HepG2 (cell line): ENCODE data around the gene ZFP90. TPM values are rescaled to one million over a fixed set of nuclear protein-coding genes. Genes with fewer than 3 reads are reported as not detected.

Experiments
- ATAD3A ChIP-seq: sonication (generic); formaldehyde crosslinking; IDR thresholded peaks from 2 replicates; pipeline ENCODE4 v1.4.0; 2020; ENCODE audit warnings: missing genetic modification reagents
- CC2D1A ChIP-seq: sonication (generic); formaldehyde crosslinking; IDR thresholded peaks from 2 replicates; pipeline ENCODE4 v1.8.1; 2023; ENCODE audit warnings: mild to moderate bottlenecking, missing genetic modification reagents
- CENPX ChIP-seq: sonication (generic); formaldehyde crosslinking; IDR thresholded peaks from 2 replicates; pipeline ENCODE4 v1.9.0; 2021; ENCODE audit warnings: mild to moderate bottlenecking, missing genetic modification reagents, moderate library complexity
- GMEB1 ChIP-seq: sonication (generic); formaldehyde crosslinking; IDR thresholded peaks from 2 replicates; pipeline ENCODE4 v1.5.1; 2020; ENCODE audit warnings: missing genetic modification reagents, mild to moderate bottlenecking, borderline replicate concordance
- GZF1 ChIP-seq: sonication (generic); formaldehyde crosslinking; IDR thresholded peaks from 2 replicates; pipeline ENCODE4 v1.5.1; 2020; ENCODE audit warnings: mild to moderate bottlenecking, missing genetic modification reagents
- HMG20A ChIP-seq: IDR thresholded peaks from 2 replicates; pipeline ENCODE4 v1.6.1; 2016; ENCODE audit warnings: borderline replicate concordance
- HNF1A ChIP-seq, 2 experiments: sonication (generic) in 1 of 2; formaldehyde crosslinking in 1 of 2; IDR thresholded peaks; 2 replicates each; pipeline versions ENCODE4 v1.4.0 to v1.6.1; 2016 to 2020; ENCODE audit warnings: borderline replicate concordance in 1 of 2, low read depth in 1 of 2, mild to moderate bottlenecking in 1 of 2, missing genetic modification reagents in 1 of 2
- HNRNPLL ChIP-seq: fragments of 200-400 bp; formaldehyde crosslinking; IDR thresholded peaks from 2 replicates; pipeline ENCODE4 v1.6.1; 2017; ENCODE audit warnings: mild to moderate bottlenecking, low read depth, low read length; ENCODE audit not compliant: poor library complexity, severe bottlenecking
- MED1 ChIP-seq: sonication (generic); formaldehyde crosslinking; IDR thresholded peaks from 2 replicates; pipeline ENCODE4 v1.4.0; 2020; ENCODE audit warnings: missing genetic modification reagents
- MLXIP ChIP-seq: sonication (generic); formaldehyde crosslinking; IDR thresholded peaks from 2 replicates; pipeline ENCODE4 v1.9.0; 2021; ENCODE audit warnings: missing genetic modification reagents, borderline replicate concordance
- NPAS2 ChIP-seq: sonication (generic); formaldehyde crosslinking; IDR thresholded peaks from 2 replicates; pipeline ENCODE4 v1.8.0; 2022; ENCODE audit warnings: mild to moderate bottlenecking, missing genetic modification reagents, borderline replicate concordance
- SMAD9 ChIP-seq: sonication (generic); formaldehyde crosslinking; IDR thresholded peaks from 2 replicates; pipeline ENCODE4 v1.5.1; 2020; ENCODE audit warnings: mild to moderate bottlenecking, missing genetic modification reagents
- SSRP1 ChIP-seq: IDR thresholded peaks from 2 replicates; pipeline ENCODE4 v1.6.1; 2016; ENCODE audit warnings: control low read depth
- TFDP1 ChIP-seq: IDR thresholded peaks from 2 replicates; pipeline ENCODE4 v1.6.1; 2016; ENCODE audit warnings: missing compliant biosample characterization, missing genetic modification reagents, borderline replicate concordance
- ZFP36L1 ChIP-seq: sonication (generic); formaldehyde crosslinking; IDR thresholded peaks from 2 replicates; pipeline ENCODE4 v1.8.0; 2022; ENCODE audit warnings: mild to moderate bottlenecking, missing genetic modification reagents, moderate library complexity
- ZNF468 ChIP-seq: sonication (generic); formaldehyde crosslinking; IDR thresholded peaks from 2 replicates; pipeline ENCODE4 v1.8.0; 2022; ENCODE audit warnings: mild to moderate bottlenecking, moderate library complexity, missing genetic modification reagents
- ZNF768 ChIP-seq: sonication (generic); formaldehyde crosslinking; IDR thresholded peaks from 2 replicates; pipeline ENCODE4 v1.4.0; 2020; ENCODE audit warnings: missing genetic modification reagents
- polyA plus RNA-seq, 8 experiments: library from polyadenylated mRNA; depleted of rRNA in 3 of 8; stranded (reverse) in 7 of 8; unstranded in 1 of 8; fragments of >200 nt; fragmentation: Illumina TruSeq in 4 of 8; extraction: Trizol in 4 of 8; gene quantifications; 2 replicates each; pipeline versions ENCODE4 v1.2.1 to v1.2.3, GENCODE V29; 2011 to 2016; ENCODE audit warnings: low read depth in 4 of 8, missing spikeins in 1 of 8, mixed read lengths in 1 of 8; ENCODE audit not compliant: insufficient read depth in 1 of 8
- total RNA-seq, 5 experiments: library from RNA; depleted of rRNA; stranded (reverse); fragments of >200 nt; fragmentation: Illumina TruSeq; extraction: Trizol; gene quantifications; 2 replicates each; pipeline ENCODE4 v1.2.3, GENCODE V29; 2016; ENCODE audit warnings: low read depth in 1 of 5

ZFP90 gene
- total and polyA plus RNA-seq, 2 of the 13 experiments (the other 11 are each of a cell fraction or from before 2014, with no cell fraction given): 17.6 to 18.9 TPM

- TF ChIP-seq TFDP1 (CRISPR knock-in tag) (peak; percentile 78; the same call in 1 of the 2 replicates), ZNF468 (no peak), HMG20A (no peak), HNF1A (IDR thresholded peaks at IDR 0.05; ENCODE audit: low read depth) (no peak), HNF1A (CRISPR knock-in tag; IDR thresholded peaks at IDR 0.05; ENCODE audit: borderline replicate concordance) (no peak; the same call in 1 of the 2 replicates), HNRNPLL (peak; percentile 60), GZF1 (CRISPR knock-in tag) (0 out of 2 replicates have a peak, but pooled peaks have one; percentile 38), GMEB1 (CRISPR knock-in tag) (peak; percentile 86), MLXIP (CRISPR knock-in tag) (no peak), SMAD9 (no peak), CC2D1A (CRISPR knock-in tag) (no peak), ZFP36L1 (CRISPR knock-in tag) (no peak), MED1 (CRISPR knock-in tag) (peak; percentile 66), ZNF768 (CRISPR knock-in tag) (peak; percentile 47; the same call in 1 of the 2 replicates), SSRP1 (no peak), NPAS2 (CRISPR knock-in tag) (no peak), ATAD3A (CRISPR knock-in tag) (no peak), CENPX (no peak)
These were observed at the start of gene ZFP90 (continued) for GRCh38 chr16:68538880-68539701.
